Testis (tissue), 5 donors: ENCODE measurements around the gene LIN52. TPM values are rescaled to one million over a fixed set of nuclear protein-coding genes. Genes with fewer than 3 reads are reported as not detected.
A peak's percentile ranks its signal among the peaks of the same experiment; 100 is the strongest.

ENCODE experiments used
- DNase-seq: peaks from one replicate; pipeline ENCODE4 v3.0.0-alpha.2; 2019
- H3K27ac ChIP-seq, 2 donors: fragments of 200-600 bp; sonication (generic); one replicate each; pipeline ENCODE4 v1.5.1; 2019
- H3K27me3 ChIP-seq: fragments of 200-600 bp; sonication (generic); one replicate; pipeline ENCODE4 v1.5.1; 2019
- H3K36me3 ChIP-seq: fragments of 200-600 bp; sonication (generic); one replicate; pipeline ENCODE4 v1.5.1; 2017; ENCODE audit warnings: low read depth; ENCODE audit errors: missing control alignments
- H3K4me1 ChIP-seq: fragments of 200-600 bp; sonication (generic); one replicate; pipeline ENCODE4 v1.5.1; 2019
- H3K4me3 ChIP-seq, 2 donors: fragments of 200-600 bp; sonication (generic); one replicate each; pipeline ENCODE4 v1.5.1; 2017 to 2019
- H3K9me3 ChIP-seq: fragments of 200-600 bp; sonication (generic); one replicate; pipeline ENCODE4 v1.5.1; 2017
- CTCF ChIP-seq, 3 experiments: fragments of 450-650 bp in 2 of 3; fragments of 200-600 bp in 1 of 3; sonication (generic) in 1 of 3; IDR thresholded peaks; one replicate each; pipeline ENCODE4 v1.5.1; 2016 to 2019; ENCODE audit warnings: antibody characterized with exemption in 3 of 3, mild to moderate bottlenecking in 2 of 3, moderate library complexity in 1 of 3
- POLR2A ChIP-seq: fragments of 450-650 bp; IDR thresholded peaks from one replicate; pipeline ENCODE4 v1.6.1; 2017; ENCODE audit warnings: antibody characterized with exemption, mild to moderate bottlenecking, moderate library complexity
- WGBS, 2 donors: methylation state at CpG; one replicate each; pipeline ENCODE4 v1.1.5; 2018; 5-methylcytosine and 5-hydroxymethylcytosine counted together
- intact Hi-C: fragments of 100-400 bp; cut with DNase I; formaldehyde crosslinking; loops from one replicate; pipeline ENCODE4 v1.15.1; 2023; ENCODE audit warnings: low total_unique reads
- long read RNA-seq, 2 donors: transcript quantifications; one replicate each; lab custom pipeline, GENCODE V29; 2026
- polyA plus RNA-seq: library from polyadenylated mRNA; stranded (reverse); fragments of 350-450 nt; fragmentation: Illumina TruSeq; extraction: RNeasy Lipid Tissue Mini Kit (QIAGEN cat#74804); gene quantifications from one replicate; pipeline ENCODE4 v1.2.3, GENCODE V29; 2014; ENCODE audit warnings: low read depth, low replicate concordance; ENCODE audit not compliant: insufficient read depth
- total RNA-seq, 2 donors: library from RNA; depleted of rRNA; stranded (reverse); fragments of >200 nt; gene quantifications; one replicate each; pipeline ENCODE4 v1.2.3, GENCODE V29; 2016

LIN52 gene
- total RNA-seq (10 to 100 TPM; 13.8 to 21.7 TPM), polyA plus RNA-seq (18.9 TPM)
- long read RNA-seq, donor 1, transcript LIN52-205 (6 exons, 2,776 nt): major isoform, 6 of 6 reads
- long read RNA-seq, donor 1, partial matches to known transcripts: 0 of 6 reads
- long read RNA-seq, donor 1, other reads (novel, unspliced or antisense): 0 of 6 reads
- long read RNA-seq, donor 2, transcript LIN52-205 (6 exons, 2,776 nt): major isoform, 5 of 5 reads
- long read RNA-seq, donor 2, partial matches to known transcripts: 0 of 5 reads
- long read RNA-seq, donor 2, other reads (novel, unspliced or antisense): 0 of 5 reads

- Histone ChIP-seq H3K27me3 (no peaks in the 10 kb centered on the region), H3K27ac (peak within 1 kb of the TSS; percentile 88 to 89), H3K4me3 (peak within 1 kb of the TSS; percentile 68 to 72), H3K9me3 (no peaks in the 10 kb centered on the region), H3K36me3 (no peaks in the 10 kb centered on the region), H3K4me1 (peaks cover 20% of the 10 kb centered on the region)
- intact Hi-C loops: no loop called here
- TF ChIP-seq CTCF (IDR thresholded peaks at IDR 0.05) (no peak), POLR2A (peak; percentile 88)
- DNase-seq: peak; percentile 100
- WGBS, 2 donors: 0 to 1% methylated on average over 37 to 46 of the region's 46 CpGs
Observed at GRCh38 chr14:74084277-74085046, at the start of gene LIN52, which contains the start of gene ALDH6A1. Gene LIN52, plus strand, starts transcription at chr14:74084956. Its CDS starts 19 bp downstream, at chr14:74084975. Gene ALDH6A1, minus strand, starts transcription at chr14:74084453. Its CDS starts 59 bp downstream, at chr14:74084394.

- DNase-seq: no peak
- 96 to 97% methylated on average over 4 of the region's 4 CpGs for WGBS, 2 donors
- H3K9me3 ChIP-seq: no peaks in the 10 kb centered on the region
- TF ChIP-seq CTCF (IDR thresholded peaks at IDR 0.05) (no peak), POLR2A (no peak)
- H3K4me3 ChIP-seq: no peak overlapping the region
- no peak overlapping the region for H3K27ac ChIP-seq
- no peaks in the 10 kb centered on the region for H3K36me3 ChIP-seq
- no peaks in the 10 kb centered on the region for H3K4me1 ChIP-seq
- intact Hi-C loops: no loop called here
- no peaks in the 10 kb centered on the region for H3K27me3 ChIP-seq
Observed at GRCh38 chr14:74035556-74035955, 49.2 kb upstream of the LIN52 start.

GRCh38 chr14:74038020-74038859, 46.5 kb upstream of the LIN52 start:
- no peaks in the 10 kb centered on the region for H3K4me1 ChIP-seq
- no peaks in the 10 kb centered on the region for H3K36me3 ChIP-seq
- H3K27me3 ChIP-seq: no peaks in the 10 kb centered on the region
- intact Hi-C loops: no loop called here
- WGBS, 2 donors: 67 to 71% methylated on average over 3 of the region's 3 CpGs
- no peak for DNase-seq
- H3K9me3 ChIP-seq: no peaks in the 10 kb centered on the region
- no peak overlapping the region for H3K4me3 ChIP-seq
- no peak overlapping the region for H3K27ac ChIP-seq
- TF ChIP-seq POLR2A (no peak), CTCF (IDR thresholded peaks at IDR 0.05) (peak in 2 of 3 experiments; percentile 33 to 76)

GRCh38 chr14:74042296-74042695, 42.5 kb upstream of the LIN52 start:
- no peak overlapping the region for H3K4me3 ChIP-seq
- no peak overlapping the region for H3K27ac ChIP-seq
- WGBS, 2 donors: 84 to 92% methylated on average over 2 of the region's 2 CpGs
- H3K4me1 ChIP-seq: no peaks in the 10 kb centered on the region
- no peaks in the 10 kb centered on the region for H3K27me3 ChIP-seq
- DNase-seq: no peak
- no peaks in the 10 kb centered on the region for H3K9me3 ChIP-seq
- no peaks in the 10 kb centered on the region for H3K36me3 ChIP-seq
- intact Hi-C loops: no loop called here
- no peak for TF ChIP-seq POLR2A
- no peak for TF ChIP-seq CTCF (IDR thresholded peaks at IDR 0.05)
